Activated CD8-positive, alpha-beta memory T cell treated with anti-CD3 and anti-CD28 coated beads for 24 hours (primary cell): ENCODE data around the gene IMPA2.

ENCODE experiments used
- DNase-seq: peaks from one replicate; pipeline ENCODE4 v3.0.0-alpha.2; 2020

IMPA2 gene

GRCh38 chr18:12009581-12010140 is 28.4 kb downstream of the IMPA2 start:
- no peak for DNase-seq

- DNase-seq = no peak
Measured at GRCh38 chr18:12010187-12010802, 29.0 kb downstream of the IMPA2 start.

GRCh38 chr18:12011199-12011956 is 30.1 kb downstream of the IMPA2 start:
- DNase-seq = no peak

- DNase-seq = no peak
Measured at GRCh38 chr18:12011957-12012549, 30.7 kb downstream of the IMPA2 start.

GRCh38 chr18:12012697-12013096 is 31.4 kb downstream of the IMPA2 start:
- no peak for DNase-seq

GRCh38 chr18:12013186-12013916 is 32.0 kb downstream of the IMPA2 start:
- no peak for DNase-seq

GRCh38 chr18:12014086-12014485 is 32.8 kb downstream of the IMPA2 start:
- no peak for DNase-seq

- DNase-seq = no peak
Measured at GRCh38 chr18:12014521-12015415, 33.5 kb downstream of the IMPA2 start.

- no peak for DNase-seq
Measured at GRCh38 chr18:12015416-12016062, 34.2 kb downstream of the IMPA2 start.

- DNase-seq = no peak
Measured at GRCh38 chr18:12017081-12017480, 35.8 kb downstream of the IMPA2 start.

GRCh38 chr18:12018861-12019260 is 37.6 kb downstream of the IMPA2 start:
- DNase-seq = no peak

- DNase-seq = no peak
Measured at GRCh38 chr18:12021077-12021476, 39.8 kb downstream of the IMPA2 start.

- DNase-seq = no peak
Measured at GRCh38 chr18:12021596-12021995, 40.3 kb downstream of the IMPA2 start.

- DNase-seq = no peak
Measured at GRCh38 chr18:12023375-12023774, 42.1 kb downstream of the IMPA2 start.

- DNase-seq = no peak
Measured at GRCh38 chr18:12026562-12026961, 45.3 kb downstream of the IMPA2 start.

GRCh38 chr18:12027046-12027445 is 45.7 kb downstream of the IMPA2 start:
- DNase-seq = no peak

GRCh38 chr18:12027480-12027879 is 46.2 kb downstream of the IMPA2 start:
- DNase-seq = no peak

GRCh38 chr18:12028040-12028628 is 46.8 kb downstream of the IMPA2 start:
- DNase-seq = no peak

GRCh38 chr18:12028674-12029073 is 47.4 kb downstream of the IMPA2 start:
- no peak for DNase-seq

- no peak for DNase-seq
Measured at GRCh38 chr18:12029786-12030584, 48.7 kb downstream of the IMPA2 start.
